Measurements from ENCODE around the gene EVPLL.
"Not testable (repeated sequence)": the region's sequence is repeated elsewhere in the genome, so short reads cannot be mapped to it uniquely, and the experiment has no call there.

Gene EVPLL

DNA sequence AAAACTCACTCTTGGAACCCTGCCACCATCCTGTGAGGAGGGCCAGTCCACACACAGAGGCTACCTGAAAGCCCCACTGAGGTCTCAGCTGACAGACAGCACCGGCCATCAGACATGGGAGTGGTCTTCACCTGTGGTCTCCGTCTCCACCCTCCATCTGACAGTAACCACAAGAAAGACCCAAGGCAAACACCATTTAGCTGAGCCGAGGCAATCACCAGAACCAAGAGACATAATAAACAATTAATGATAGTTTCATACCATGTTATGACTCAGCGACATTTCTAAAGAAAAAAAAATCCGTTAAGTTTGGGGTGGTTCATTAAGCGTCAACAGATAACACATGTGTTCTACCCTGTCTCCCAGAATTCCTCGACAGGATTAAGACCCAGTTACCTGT is 6.1 kb upstream of the EVPLL start:
- no peak overlapping the region for H3K27ac ChIP-seq (replicated peaks)

DNA sequence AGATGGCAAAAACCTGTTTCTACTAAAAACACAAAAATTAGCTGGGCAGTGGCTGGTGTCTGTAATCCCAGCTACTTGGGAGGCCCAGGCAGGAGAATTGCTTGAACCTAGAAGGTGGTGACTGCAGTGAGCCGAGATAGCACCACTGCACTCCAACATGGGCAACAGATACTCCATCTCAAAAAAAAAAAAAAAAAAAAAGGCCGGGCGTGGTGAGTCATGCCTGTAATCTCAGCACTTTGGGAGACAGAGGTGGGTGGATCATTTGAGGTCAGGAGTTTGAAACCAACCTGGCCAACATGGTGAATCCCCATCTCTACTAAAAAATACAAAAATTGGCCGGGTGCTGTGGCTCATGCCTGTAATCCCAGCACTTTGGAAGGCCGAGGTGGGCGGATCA is 4.4 kb upstream of the EVPLL start:
- H3K27me3 ChIP-seq (ENCODE audit: insufficient read depth, poor library complexity, severe bottlenecking); H3K27ac ChIP-seq (replicated peaks); DNase-seq (ENCODE audit: low read depth in 1 of 2, low spot score in 1 of 2); H3K4me3 ChIP-seq (replicated peaks; ENCODE audit: insufficient read depth, low read length): not testable (repeated sequence)

More for the DNA sequence above, 6.1 kb upstream of the EVPLL start:
- Histone ChIP-seq H3K4me3 (replicated peaks; ENCODE audit: insufficient read depth, low read length) (no peak overlapping the region), H3K27me3 (ENCODE audit: insufficient read depth, poor library complexity, severe bottlenecking) (no peaks in the 10 kb centered on the region)
- DNase-seq (ENCODE audit: low read depth in 1 of 2, low spot score in 1 of 2), result no peak
- TF ChIP-seq POLR2AphosphoS5 (IDR thresholded peaks at IDR 0.05; ENCODE audit: low read depth), result no peak
- no peak for TF ChIP-seq SPI1 (IDR thresholded peaks at IDR 0.05; ENCODE audit: borderline replicate concordance, low read depth)
- TF ChIP-seq, protein P1, sequence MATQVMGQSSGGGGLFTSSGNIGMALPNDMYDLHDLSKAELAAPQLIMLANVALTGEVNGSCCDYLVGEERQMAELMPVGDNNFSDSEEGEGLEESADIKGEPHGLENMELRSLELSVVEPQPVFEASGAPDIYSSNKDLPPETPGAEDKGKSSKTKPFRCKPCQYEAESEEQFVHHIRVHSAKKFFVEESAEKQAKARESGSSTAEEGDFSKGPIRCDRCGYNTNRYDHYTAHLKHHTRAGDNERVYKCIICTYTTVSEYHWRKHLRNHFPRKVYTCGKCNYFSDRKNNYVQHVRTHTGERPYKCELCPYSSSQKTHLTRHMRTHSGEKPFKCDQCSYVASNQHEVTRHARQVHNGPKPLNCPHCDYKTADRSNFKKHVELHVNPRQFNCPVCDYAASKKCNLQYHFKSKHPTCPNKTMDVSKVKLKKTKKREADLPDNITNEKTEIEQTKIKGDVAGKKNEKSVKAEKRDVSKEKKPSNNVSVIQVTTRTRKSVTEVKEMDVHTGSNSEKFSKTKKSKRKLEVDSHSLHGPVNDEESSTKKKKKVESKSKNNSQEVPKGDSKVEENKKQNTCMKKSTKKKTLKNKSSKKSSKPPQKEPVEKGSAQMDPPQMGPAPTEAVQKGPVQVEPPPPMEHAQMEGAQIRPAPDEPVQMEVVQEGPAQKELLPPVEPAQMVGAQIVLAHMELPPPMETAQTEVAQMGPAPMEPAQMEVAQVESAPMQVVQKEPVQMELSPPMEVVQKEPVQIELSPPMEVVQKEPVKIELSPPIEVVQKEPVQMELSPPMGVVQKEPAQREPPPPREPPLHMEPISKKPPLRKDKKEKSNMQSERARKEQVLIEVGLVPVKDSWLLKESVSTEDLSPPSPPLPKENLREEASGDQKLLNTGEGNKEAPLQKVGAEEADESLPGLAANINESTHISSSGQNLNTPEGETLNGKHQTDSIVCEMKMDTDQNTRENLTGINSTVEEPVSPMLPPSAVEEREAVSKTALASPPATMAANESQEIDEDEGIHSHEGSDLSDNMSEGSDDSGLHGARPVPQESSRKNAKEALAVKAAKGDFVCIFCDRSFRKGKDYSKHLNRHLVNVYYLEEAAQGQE (IDR thresholded peaks at IDR 0.05; ENCODE audit: insufficient replicate concordance, low read depth), result no peak
- TF ChIP-seq, protein P2, sequence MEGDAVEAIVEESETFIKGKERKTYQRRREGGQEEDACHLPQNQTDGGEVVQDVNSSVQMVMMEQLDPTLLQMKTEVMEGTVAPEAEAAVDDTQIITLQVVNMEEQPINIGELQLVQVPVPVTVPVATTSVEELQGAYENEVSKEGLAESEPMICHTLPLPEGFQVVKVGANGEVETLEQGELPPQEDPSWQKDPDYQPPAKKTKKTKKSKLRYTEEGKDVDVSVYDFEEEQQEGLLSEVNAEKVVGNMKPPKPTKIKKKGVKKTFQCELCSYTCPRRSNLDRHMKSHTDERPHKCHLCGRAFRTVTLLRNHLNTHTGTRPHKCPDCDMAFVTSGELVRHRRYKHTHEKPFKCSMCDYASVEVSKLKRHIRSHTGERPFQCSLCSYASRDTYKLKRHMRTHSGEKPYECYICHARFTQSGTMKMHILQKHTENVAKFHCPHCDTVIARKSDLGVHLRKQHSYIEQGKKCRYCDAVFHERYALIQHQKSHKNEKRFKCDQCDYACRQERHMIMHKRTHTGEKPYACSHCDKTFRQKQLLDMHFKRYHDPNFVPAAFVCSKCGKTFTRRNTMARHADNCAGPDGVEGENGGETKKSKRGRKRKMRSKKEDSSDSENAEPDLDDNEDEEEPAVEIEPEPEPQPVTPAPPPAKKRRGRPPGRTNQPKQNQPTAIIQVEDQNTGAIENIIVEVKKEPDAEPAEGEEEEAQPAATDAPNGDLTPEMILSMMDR (IDR thresholded peaks at IDR 0.05; ENCODE audit: insufficient read depth, low read length), result no peak
- no peak for TF ChIP-seq GABPA (IDR thresholded peaks at IDR 0.05; ENCODE audit: low read depth)

DNA sequence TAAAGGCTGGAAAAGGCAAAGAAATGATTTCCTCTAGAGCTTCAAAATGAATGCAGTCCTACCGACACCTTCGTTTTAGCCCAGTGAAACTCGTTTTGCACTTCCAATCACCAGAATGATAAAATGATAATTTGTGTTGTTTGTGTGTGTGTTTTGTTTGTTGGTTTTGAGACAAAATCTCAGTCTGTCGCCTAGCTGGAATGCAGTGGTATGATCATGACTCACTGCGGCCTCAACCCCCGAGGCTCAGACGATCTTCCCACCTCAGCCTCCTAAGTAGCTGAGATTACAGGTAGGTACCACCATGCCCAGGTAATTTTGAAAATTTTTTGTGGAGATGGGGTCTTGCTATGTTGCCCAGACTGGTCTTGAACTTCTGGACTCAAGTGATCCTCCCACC is 3.4 kb upstream of the EVPLL start:
- no peak overlapping the region for H3K27ac ChIP-seq (replicated peaks)
- H3K4me3 ChIP-seq (replicated peaks; ENCODE audit: insufficient read depth, low read length), result no peak overlapping the region
- TF ChIP-seq GABPA (IDR thresholded peaks at IDR 0.05; ENCODE audit: low read depth) (no peak), SPI1 (IDR thresholded peaks at IDR 0.05; ENCODE audit: borderline replicate concordance, low read depth) (no peak), POLR2AphosphoS5 (IDR thresholded peaks at IDR 0.05; ENCODE audit: low read depth) (no peak)
- TF ChIP-seq, protein P1 (IDR thresholded peaks at IDR 0.05; ENCODE audit: insufficient replicate concordance, low read depth), result no peak
- TF ChIP-seq, protein P2 (IDR thresholded peaks at IDR 0.05; ENCODE audit: insufficient read depth, low read length), result no peak
- H3K27me3 ChIP-seq (ENCODE audit: insufficient read depth, poor library complexity, severe bottlenecking), result no peaks in the 10 kb centered on the region
- no peak for DNase-seq (ENCODE audit: low read depth in 1 of 2, low spot score in 1 of 2)

DNA sequence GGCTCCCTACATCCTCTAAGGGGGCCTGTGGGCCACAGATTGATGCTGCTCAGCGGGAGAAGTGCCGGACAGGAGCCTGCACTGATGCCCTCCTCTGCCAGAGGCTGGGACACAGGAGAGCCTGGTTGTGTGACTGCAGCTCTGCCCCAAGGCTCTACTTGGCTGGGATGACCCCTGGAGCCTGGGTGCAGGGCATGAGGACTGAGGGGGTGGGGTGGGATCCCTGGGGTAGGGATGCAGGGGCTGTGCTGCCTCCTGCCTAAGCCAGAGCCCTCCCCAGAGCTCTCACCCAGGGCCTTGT is 577 bp downstream of the EVPLL start:
- no peak overlapping the region for H3K27ac ChIP-seq (replicated peaks)
- H3K27me3 ChIP-seq (ENCODE audit: insufficient read depth, poor library complexity, severe bottlenecking), result no peaks in the 10 kb centered on the region
- no peak for TF ChIP-seq SPI1 (IDR thresholded peaks at IDR 0.05; ENCODE audit: borderline replicate concordance, low read depth)
- no peak for TF ChIP-seq POLR2AphosphoS5 (IDR thresholded peaks at IDR 0.05; ENCODE audit: low read depth)
- TF ChIP-seq, protein P1 (IDR thresholded peaks at IDR 0.05; ENCODE audit: insufficient replicate concordance, low read depth), result no peak
- no peak for TF ChIP-seq GABPA (IDR thresholded peaks at IDR 0.05; ENCODE audit: low read depth)
- TF ChIP-seq, protein P2 (IDR thresholded peaks at IDR 0.05; ENCODE audit: insufficient read depth, low read length), result no peak
- H3K4me3 ChIP-seq (replicated peaks; ENCODE audit: insufficient read depth, low read length), result no peak overlapping the region
- no peak for DNase-seq (ENCODE audit: low read depth in 1 of 2, low spot score in 1 of 2)

DNA sequence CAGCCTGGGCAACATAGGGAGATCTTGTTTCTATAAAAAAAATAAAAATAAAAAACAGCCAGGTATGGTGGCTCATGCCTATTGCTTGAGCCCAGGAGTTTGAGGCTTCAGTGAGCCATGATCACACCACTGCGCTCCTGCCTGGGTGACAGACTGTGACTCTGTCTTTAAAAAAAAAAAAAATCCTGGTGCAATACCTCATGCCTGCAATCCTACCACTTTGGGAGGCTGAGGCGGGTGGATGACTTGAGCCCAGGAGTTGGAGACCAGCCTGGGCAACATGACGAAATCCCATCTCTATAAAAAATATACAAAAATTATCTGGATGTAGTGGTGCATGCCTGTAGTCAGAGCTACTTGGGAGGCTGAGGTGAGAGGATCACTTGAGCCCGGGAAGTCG is 1.0 kb downstream of the EVPLL start:
- H3K27me3 ChIP-seq (ENCODE audit: insufficient read depth, poor library complexity, severe bottlenecking); H3K27ac ChIP-seq (replicated peaks); H3K4me3 ChIP-seq (replicated peaks; ENCODE audit: insufficient read depth, low read length); DNase-seq (ENCODE audit: low read depth in 1 of 2, low spot score in 1 of 2): not testable (repeated sequence)

All from HL-60 (cell line).